RWPE1 (cell line): Measurements from ENCODE around the gene KHDC4.
"Not testable (repeated sequence)": the region's sequence is repeated elsewhere in the genome, so short reads cannot be mapped to it uniquely, and the experiment has no call there.

Experiments used
- CTCF ChIA-PET: fragments of 350-600 bp; sonication (Branson Sonifier 250); formaldehyde crosslinking; extraction: SDS; loops from one replicate; lab custom pipeline; 2021; lab: Yijun Ruan, JAX
- POLR2A ChIA-PET: fragments of 400-600 bp; formaldehyde crosslinking; extraction: SDS; loops from one replicate; lab custom pipeline; 2020; ENCODE audit warnings: antibody characterized with exemption; ENCODE audit not compliant: low non-redundant PET; lab: Yijun Ruan, JAX
- DNase-seq: peaks from one replicate; pipeline ENCODE4 v3.0.0; 2012; ENCODE audit warnings: low spot score
- H3K27ac ChIP-seq: fragments of 450-650 bp; 2 replicates; pipeline ENCODE4 v1.5.1; 2017
- TF ChIP-seq, protein P1 (sequence below): fragments of 450-650 bp; conservative IDR thresholded peaks from 2 replicates; pipeline ENCODE4 v1.5.1; 2017; ENCODE audit warnings: low read depth, mild to moderate bottlenecking

Gene KHDC4

DNA sequence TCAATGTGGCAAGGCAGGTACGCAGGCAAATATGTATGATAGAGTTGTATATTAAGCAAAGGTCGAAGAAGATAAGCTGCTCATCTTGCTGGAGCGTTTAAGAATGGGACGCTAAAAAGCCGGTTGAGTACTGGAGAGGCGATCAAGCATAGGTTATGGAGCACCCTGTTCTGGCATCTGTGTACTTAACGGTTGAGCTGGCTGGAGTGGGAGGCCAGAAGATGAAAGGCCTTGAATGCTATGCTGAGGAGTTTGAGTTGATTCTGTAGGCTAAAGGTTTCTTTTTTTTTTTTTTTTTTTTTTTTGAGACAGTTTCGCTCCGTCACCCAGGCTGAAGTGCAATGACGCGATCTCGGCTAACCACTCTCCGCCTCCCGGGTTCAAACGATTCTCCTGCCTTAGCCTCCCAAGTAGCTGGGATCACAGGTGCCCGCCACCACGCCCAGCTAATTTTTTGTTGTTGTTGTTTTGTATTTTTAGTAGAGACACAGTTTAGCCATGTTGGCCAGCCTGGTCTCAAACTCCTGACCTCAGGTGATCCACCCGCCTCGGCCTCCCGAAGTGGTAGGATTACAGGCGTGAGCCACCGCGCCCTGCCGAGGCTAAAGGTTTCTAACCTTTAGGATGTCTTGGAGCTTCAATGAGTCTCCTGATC is 850 bp upstream of the KHDC4 start:
- peak overlapping the region; percentile 86 for H3K27ac ChIP-seq
- ChIA-PET POLR2A (interaction anchor here (0.6 to 0.7 kb wide), 2 partner anchors 169 to 230 kb away, joined by 8 to 13 read pairs; no protein-coding TSS in a partner anchor), CTCF (interaction anchor here (0.8 to 1.9 kb wide), 2 partner anchors 55 to 179 kb away, joined by 4 to 6 read pairs; partner anchors contain the start of gene LMNA)
- TF ChIP-seq, protein P1, sequence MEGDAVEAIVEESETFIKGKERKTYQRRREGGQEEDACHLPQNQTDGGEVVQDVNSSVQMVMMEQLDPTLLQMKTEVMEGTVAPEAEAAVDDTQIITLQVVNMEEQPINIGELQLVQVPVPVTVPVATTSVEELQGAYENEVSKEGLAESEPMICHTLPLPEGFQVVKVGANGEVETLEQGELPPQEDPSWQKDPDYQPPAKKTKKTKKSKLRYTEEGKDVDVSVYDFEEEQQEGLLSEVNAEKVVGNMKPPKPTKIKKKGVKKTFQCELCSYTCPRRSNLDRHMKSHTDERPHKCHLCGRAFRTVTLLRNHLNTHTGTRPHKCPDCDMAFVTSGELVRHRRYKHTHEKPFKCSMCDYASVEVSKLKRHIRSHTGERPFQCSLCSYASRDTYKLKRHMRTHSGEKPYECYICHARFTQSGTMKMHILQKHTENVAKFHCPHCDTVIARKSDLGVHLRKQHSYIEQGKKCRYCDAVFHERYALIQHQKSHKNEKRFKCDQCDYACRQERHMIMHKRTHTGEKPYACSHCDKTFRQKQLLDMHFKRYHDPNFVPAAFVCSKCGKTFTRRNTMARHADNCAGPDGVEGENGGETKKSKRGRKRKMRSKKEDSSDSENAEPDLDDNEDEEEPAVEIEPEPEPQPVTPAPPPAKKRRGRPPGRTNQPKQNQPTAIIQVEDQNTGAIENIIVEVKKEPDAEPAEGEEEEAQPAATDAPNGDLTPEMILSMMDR, result no peak
- no peak for DNase-seq

DNA sequence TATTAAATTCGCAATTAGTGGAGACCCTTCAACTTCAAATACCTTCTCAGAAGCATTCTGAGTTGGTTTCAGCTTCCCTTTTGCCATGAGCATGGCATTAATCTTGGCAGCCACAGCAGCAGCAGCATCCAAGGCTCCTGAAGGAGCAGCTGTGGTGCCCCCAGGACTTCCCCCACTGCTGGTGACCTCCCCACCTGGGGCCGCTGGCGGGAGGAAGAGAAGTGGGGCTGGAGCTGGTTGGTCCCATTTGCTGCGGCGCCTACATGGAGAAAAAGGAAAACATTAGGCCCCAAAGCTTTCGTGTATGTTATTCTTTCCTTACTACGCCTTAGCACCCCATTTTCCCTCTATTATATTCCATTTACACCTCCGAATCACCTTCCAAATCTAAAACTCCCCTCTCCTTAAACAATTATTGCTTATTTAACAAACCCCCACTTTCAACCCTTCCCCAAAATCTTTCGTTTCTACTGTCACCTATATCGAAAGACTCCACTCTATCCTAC is 569 bp downstream of the KHDC4 start:
- POLR2A ChIA-PET, result interaction anchor here (0.6 to 1.1 kb wide), 2 partner anchors 10 kb away, joined by 3 read pairs; no protein-coding TSS in a partner anchor
- H3K27ac ChIP-seq, result peak overlapping the region; percentile 86
- no peak for DNase-seq
- CTCF ChIA-PET, result interaction anchor here (1.9 kb wide), 1 partner anchor 56 kb away, joined by 6 read pairs; no protein-coding TSS in a partner anchor
- TF ChIP-seq, protein P1, result no peak

DNA sequence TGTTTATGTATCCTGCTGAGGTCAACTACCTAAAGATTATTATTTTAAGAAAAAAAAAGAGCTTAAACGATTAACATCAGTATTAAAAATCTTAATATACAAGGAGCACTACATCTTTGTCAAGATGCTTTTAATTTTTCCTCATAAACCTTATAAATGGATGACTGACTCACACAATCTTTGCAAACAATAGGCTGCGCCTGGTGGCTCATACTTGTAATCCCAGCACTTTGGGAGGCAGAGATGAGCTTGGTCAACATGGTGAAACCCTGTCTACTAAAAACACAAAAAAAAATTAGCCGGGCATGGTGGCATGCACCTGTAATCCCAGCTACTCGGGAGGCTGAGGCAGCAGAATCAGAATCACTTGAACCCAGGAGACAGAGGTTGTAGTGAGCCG is 1.7 kb downstream of the KHDC4 start:
- ChIA-PET POLR2A (interaction anchor here (0.6 to 0.7 kb wide), 2 partner anchors 42 to 1954 kb away, joined by 3 read pairs; no protein-coding TSS in a partner anchor), CTCF (interaction anchor here (0.9 kb wide), 1 partner anchor 137 kb away, joined by 4 read pairs; no protein-coding TSS in a partner anchor)
- DNase-seq, result no peak
- H3K27ac ChIP-seq, result peak overlapping the region; percentile 32; the same call in 1 of the 2 replicates
- TF ChIP-seq, protein P1, result no peak

DNA sequence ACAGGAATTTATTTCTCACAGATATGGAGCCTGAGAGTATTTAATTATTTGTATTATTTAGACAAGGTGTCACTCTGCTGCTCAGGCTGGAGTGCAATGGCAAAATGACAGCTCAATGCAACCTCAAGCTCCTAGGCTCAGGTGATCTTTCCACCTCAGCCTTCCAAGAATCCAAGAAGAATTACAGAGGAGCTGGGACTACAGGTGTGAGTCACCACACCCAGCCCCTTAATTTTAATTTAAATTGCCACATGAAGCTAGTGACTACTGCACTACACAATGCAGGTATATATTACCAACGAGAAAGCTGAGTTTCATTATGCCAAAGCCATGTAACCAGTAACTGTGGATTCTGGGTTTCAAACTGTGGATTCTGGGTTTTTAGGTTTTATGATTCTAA is 2.1 kb downstream of the KHDC4 start:
- TF ChIP-seq, protein P1, result no peak
- peak; percentile 53 for DNase-seq
- CTCF ChIA-PET, result interaction anchor here (0.9 kb wide), 1 partner anchor 138 kb away, joined by 4 read pairs; no protein-coding TSS in a partner anchor
- no peak overlapping the region for H3K27ac ChIP-seq
- POLR2A ChIA-PET, result interaction anchor here (0.6 to 0.7 kb wide), 2 partner anchors 42 to 55 kb away, joined by 3 to 4 read pairs; no protein-coding TSS in a partner anchor

DNA sequence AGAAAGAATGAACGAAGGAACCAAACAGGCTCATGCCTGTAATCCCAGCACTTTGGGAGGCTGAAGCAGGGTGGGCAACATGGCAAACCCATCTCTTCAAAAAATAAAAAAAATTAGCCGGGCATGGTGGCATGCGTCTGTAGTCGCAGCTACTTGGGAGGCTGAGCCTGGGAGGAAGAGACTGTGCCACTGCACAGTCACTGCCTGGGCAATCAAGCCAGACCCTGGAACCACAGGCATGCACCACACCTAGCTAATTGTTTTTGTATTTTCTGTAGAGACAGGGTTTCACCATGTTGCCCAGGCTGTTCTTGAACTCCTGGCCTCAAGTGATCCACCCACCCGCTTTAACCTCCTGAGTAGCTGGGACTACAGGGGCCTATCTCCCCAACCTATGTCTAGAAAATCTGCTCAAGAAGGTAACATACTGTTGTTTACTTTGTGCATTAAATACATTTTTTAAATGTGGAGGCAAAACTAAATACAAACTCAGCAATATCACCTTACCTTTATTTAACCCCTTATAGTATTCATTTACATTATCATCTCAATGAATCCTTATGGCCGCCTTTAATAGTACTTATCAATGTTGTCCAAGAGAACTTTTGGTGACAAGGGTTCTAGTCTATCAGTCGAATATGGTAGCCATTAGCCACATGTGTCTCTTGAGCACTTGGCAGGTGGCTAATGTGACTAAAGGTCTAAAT is 2.7 kb downstream of the KHDC4 start:
- peak overlapping the region; percentile 57 for H3K27ac ChIP-seq
- POLR2A ChIA-PET, result interaction anchor here (0.6 to 0.7 kb wide), 2 partner anchors 43 to 54 kb away, joined by 3 to 4 read pairs; no protein-coding TSS in a partner anchor
- CTCF ChIA-PET, result no interaction called here

DNA sequence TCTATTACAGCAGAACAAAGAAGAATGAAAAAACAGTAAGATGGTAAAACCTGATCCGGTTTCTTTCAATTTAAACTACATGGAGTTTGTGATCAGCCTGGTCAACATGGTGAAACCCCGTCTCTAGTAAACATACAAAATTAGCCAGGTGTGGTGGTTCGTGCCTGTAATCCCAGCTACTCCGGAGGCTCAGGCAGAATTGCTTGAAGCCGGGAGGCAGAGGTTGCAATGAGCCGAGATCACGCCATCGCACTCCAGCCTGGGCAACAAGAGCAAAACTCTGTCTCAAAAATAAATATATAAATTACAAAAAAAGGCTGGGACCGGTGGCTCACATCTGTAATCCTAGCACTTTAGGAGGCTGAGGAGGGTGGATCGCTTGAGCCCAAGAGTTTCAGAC is 3.5 kb downstream of the KHDC4 start:
- CTCF ChIA-PET, POLR2A ChIA-PET, DNase-seq: not testable (repeated sequence)
- H3K27ac ChIP-seq, result peak overlapping the region; percentile 57

More for the DNA sequence above, 2.7 kb downstream of the KHDC4 start:
- TF ChIP-seq, protein P1, result no peak
- no peak for DNase-seq
